ENCODE measurements around the gene TBXAS1.
"Not testable (repeated sequence)": the region's sequence is repeated elsewhere in the genome, so short reads cannot be mapped to it uniquely, and the experiment has no call there.

Gene TBXAS1

DNA sequence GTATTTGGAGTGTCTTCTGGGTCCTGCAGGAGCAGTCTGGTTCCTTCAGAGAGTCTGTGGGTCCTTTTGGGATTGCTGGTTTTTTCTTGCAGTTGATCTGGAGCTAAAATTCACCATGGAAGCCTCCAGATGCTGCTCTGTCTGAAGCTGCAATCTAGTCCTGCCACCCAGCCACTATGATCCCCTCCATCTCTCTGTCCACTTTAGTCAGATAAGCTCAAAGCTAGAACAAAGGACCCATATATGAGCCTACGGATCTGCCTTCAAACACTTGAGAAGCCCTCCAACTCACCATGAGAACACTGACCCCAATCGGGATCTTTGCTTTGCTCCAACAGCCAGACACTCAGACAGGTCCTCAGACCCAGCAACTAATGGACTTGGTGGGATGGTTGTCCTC is 618 bp upstream of the TBXAS1 start:
- no peak for DNase-seq

DNA sequence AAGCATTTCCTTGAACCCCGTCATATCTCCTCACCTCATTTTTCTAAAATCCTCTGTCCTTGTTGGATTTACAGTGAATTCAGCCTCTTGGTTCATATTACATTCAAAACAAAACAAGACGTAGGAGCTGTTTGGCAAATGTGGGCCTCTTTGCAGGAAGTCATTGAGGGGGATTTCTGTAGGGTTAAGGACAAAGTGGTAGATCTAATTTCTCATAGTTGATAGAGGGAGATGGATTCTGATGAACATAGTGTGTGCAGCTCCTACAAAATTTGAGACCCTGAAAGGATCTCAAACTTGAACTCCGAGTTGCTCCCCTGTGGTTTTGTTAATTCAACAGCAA is 682 bp downstream of the TBXAS1 start:
- peak; percentile 6 for DNase-seq

DNA sequence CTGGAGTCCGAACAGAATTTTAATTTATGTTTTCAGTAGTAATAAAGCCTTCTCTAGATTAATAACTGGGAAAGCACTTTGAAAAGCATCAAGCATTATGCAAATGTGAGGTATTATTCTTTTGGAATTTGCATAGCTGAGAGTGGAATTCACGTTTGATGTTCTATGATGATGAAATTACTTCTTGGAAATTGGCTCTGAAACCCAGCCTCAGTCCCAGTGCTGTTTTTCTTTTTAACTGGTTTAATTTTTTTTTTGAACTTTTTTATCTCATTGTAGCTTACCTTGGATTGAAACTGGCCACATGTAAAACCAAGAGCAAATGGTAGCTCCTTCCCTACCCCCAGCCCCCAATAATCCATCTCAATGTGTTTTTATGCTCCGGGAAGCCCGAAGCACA is 1.2 kb downstream of the TBXAS1 start:
- no peak for DNase-seq

DNA sequence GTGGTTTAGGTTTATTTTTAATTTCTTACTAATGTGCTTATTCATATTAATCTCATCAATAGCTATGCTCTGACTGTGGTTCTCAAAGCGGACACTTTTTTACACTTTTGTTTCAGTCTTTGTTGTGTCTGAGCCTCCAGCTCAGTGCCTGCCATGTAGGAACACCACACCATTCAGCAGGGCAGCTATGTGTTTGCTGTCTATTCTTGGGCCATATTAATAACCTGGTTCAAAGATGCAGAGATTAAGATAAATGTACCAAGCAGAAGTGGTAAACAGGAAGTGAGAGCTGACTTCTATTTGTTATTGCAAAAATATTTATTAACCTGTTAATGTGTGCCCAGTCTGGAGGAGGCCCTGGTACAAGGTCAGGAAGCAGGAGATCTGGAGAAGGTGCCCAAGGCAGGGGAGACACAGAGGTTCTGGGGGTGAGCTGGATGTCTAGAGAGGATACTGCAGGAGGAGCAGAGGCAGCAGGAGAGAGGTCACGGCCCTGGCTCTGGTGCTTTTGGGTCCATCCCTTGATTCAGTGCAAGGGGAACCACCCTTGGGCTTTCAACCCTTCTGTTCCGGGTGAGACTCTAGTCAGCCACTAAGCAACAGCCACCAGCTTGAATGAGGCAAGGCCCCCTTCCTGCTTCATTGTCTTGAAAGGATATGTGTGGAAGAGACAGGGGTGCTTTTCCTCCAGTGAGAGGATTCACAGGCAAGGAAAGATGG is 1.9 kb downstream of the TBXAS1 start:
- no peak for DNase-seq

DNA sequence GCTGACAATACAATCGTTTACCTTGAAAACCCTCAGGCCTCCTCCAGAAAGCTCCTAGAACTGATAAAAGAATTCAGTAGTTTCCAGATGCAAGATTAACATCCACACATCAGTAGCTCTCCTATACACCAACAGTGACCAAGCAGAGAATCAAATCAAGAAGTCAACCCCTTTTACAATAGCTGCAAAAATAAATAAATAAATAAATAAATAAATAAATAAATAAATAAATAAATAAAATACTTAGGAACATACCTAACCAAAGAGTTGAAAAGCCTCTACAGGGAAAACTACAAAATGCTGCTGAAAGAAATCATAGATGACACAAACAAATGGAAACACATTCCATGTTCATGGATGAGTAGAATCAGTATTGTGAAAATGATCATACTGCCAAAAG is 6.8 kb downstream of the TBXAS1 start:
- not testable (repeated sequence) for DNase-seq

DNA sequence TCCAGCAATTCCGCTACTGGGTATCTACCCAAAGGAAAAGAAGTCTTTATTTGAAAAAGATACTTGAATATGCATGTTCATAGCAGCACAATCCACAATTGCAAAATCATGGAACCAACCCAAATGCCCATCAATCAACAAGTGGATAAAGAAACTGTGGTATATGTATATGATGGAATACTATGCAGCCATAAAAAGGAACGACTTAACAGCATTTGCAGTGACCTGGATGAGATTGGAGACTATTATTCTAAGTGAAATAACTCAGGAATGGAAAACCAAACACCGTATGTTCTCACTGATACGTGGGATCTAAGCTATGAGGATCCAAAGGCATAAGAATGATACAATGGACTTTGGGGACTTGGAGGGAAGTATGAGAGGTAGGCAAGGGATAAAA is 8.2 kb downstream of the TBXAS1 start:
- DNase-seq, result not testable (repeated sequence)

DNA sequence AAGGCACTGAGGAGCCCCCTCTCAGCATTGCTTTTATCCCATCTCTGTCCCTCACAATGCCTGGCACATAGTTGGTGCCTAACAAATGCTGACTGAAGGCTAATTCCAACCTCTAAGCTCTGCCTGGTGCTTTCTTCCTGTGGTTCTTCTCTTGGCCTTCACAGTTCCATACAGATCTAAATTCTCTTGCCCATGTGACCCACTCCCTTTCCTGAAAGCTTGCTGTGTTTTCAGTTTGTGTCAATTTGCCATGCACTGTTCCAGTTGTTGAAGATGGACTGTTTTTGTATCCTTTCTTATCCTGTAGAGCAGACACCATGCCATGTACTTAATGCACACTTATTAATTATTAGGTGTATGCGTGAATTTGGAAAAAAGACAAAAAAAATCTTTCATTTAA is 9.2 kb downstream of the TBXAS1 start:
- no peak for DNase-seq

DNA sequence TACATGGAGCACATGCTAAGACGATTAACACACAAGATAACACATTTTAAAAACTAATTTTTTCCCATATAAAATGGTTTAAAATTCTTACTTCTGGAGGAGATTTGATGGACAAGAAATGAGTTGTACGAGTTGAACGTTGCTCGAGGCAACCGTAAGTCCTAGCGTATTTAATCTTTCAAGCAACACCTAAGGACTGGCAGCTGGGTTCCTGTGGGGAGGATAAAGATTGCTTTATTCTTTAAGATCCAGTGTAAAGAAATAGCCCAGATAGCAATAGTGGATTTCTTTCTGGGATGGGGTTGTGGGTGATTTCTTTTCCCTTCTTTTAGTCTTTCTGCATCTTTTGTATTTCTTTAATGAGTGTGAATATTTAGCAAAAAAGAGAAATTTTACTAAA is 9.8 kb downstream of the TBXAS1 start:
- DNase-seq, result no peak

DNA sequence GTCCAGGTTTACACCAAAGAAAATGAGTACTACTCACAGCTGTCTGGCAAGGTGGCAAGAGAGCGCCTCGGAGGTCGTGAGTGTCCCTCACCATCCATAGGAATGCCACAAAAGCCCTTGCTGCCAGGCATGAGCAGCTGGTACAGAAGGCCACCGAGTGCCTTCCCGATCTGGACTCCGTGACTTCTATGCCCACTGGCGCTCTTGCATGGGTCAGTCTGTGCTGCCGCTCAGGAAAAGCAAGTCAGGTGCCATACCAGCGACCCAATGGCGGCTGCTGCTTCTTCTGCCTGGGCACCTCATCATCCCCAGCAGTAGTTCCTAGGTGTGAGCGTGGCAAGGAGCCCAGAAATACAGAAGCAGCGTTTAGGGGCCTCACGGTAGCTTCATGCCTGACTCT is 11.7 kb downstream of the TBXAS1 start:
- DNase-seq, result no peak

DNA sequence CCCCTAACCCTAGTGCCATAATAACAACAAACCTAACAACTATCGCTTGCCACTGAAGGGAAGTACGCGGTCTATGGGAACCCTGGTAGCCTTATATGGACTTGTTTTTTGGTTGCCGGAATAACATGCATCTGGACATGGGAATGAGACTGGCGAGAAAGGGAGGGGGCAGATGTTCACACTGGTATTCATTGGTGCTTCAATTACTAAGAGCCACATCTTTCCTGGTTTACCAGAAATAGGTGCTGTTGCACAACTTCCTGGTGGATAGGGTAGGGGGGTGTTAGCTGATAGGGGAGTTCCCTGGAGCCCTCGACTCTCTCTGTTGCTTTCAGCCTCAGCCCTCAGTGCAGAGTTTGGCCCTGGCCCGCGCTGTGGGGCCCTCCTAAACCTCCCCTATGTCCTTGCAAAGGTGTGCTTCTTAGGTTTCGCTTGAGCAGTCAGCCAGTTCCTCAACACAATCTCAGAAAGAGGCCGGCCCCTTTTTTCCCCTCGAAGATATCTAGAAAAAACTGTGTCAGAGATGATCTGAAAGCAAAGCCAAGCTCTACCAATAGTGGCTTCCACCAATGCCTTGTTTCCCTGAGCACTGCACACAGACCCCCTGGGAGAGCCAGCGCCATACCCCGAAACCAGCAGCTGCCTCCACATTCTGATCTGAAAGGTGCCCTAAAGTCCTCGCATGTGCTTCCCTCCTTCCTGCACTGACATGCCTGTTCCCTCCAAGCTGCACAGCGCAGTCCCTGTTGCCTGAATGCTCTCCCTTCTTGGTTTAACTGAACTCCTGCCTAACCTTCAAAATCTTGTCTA is 13.5 kb downstream of the TBXAS1 start:
- DNase-seq, result no peak

DNA sequence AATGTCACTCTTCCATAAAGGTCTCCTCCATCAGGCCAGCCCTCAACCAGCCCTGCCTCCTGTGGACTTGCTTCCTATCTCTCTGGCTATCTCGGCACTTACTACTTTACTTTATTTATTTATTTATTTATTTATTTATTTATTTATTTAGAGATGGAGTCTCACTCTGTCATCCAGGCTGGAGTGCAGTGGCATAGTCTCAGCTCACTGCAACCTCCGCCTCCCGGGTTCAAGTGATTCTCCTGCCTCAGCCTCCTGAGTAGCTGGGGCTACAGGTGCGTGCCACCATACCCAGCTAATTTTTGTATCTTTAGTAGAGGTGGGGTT is 14.1 kb downstream of the TBXAS1 start:
- DNase-seq, result not testable (repeated sequence)

DNA sequence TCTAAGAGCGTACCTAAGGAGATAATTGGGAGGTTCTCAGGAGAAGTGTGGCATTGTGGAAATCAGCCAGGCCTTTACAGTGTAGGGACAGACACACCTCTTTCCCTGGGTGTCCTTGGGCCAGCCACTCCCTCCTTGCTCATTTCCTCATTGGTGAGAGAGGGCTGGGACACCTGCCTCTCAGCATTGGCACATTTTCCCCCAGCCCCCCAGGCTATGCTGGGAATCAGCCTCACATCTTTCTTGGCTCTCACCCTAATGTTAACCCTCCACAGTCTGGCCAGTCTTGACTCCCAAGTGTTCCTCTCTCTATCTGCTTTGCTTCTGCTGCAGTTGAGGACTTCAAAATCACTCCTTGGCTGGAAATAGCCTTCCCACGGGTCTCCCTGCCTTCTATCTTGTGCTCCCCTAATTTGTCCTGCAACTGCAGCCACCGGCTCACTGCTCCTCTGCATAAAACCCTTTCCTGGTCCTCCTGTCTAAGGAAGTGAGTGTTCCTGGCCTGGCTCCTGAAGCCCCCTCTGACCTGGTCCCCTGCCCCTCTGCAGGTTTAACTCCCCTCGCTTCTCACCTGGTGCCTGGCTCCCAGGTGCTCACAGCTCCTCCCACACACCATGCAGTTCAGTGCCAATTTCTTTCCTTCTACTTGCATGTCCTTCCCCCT is 15.8 kb downstream of the TBXAS1 start:
- DNase-seq, result no peak

DNA sequence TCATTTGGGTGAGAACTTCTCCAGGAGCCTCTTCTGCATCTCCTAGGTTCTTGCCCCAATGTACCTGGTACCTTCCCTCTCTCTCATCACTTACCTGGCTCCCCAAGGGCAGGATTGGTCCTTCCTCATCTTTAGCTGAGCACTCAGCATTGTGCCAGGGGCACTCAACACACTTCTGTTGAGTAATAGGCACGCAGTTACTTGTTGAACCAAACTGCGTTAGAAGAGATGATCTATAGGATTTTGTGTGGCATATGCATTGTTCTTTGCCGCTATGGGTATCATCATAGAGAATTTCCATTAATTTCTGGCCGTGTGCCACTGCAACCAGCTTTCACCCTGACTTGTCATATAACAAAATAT is 16.4 kb downstream of the TBXAS1 start:
- no peak for DNase-seq

DNA sequence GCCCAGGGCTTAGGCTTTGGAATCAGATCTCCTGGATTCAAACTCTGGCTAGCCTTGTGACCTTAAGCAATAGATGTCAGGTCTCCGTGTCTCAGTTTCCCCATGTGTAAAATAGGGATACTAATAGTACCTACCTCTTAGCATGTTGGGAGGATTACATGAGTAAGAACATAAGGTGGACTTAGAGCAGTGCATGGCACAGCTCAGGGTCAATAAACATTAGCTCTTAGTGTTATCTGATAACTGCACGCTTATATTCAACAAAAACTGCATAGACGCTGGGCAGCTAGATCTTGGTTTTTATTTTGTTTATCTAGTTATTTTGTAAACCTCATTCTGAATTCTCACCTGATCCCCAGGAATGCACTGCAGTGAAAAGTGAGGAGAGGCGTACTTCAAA is 17.2 kb downstream of the TBXAS1 start:
- DNase-seq, result no peak

DNA sequence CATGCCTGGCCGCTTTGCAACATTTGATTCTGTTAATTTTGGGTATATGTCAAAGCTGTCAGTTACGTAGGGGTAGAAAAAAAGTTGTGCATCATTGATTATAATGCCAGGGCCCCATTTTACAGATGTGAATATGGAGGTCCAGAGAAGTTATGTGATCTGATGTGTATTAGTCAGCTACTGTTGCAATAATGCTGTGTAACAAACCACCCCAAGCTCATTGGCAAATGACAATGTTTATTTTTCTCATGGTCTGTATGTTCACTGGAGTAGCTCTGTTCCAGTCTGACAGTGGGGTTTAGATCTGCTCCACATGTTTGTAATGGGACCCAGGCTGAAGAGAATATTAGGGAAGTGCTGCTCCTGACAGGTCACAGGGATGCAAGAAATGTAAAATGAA is 19.2 kb downstream of the TBXAS1 start:
- no peak for DNase-seq

DNA sequence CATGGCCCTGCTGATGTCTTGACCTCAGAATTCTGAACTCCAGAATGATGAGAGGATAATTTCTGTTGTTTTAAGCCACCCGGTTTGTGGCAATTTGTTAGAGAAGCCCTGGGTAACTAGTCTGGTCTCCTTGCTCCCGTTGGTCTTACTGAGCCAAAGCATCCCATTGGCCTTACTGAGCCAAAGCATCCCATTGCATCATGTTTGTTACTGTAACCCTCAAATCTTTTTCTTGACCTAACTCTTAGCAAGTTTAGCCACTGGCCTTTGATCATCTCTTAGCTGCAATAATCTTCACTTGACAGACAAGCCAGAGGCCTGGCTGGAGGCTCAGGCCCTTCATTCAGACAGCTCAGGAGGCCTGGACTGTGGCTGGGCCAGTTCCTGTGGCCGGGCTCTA is 21.8 kb downstream of the TBXAS1 start:
- DNase-seq, result no peak

DNA sequence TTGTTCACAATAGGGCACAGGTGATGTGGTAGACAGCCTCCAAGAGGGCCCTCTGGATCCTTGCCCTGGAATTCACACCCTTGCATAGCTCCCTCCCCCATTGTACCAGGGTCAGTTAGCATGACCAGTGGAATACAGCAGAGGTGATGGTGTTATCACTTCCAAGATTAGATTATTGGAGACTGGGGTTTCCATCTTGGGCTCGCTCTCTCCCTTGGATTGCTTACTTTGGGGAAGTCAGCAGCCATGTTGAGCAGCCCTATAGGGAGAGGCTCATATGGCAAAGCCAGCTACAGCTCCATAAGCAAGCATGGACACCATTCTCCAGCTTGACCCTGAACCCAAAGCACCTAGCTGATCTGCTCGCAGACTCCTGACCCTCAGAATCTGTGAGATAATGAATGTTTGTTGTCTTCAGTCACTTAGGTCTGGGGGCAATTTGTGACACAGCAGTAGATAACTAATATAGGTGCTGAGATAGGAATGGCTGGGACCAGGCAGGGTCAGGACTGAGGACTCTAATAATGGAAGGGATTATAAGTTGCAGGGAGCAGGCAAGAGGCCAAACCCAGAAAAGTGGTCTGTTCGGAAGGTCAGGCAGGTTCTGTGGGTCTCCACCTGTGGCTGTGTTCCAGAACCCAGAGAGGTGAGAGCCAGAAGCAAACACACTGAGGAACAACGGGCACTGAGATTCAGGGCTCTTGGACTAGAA is 22.9 kb downstream of the TBXAS1 start:
- no peak for DNase-seq

DNA sequence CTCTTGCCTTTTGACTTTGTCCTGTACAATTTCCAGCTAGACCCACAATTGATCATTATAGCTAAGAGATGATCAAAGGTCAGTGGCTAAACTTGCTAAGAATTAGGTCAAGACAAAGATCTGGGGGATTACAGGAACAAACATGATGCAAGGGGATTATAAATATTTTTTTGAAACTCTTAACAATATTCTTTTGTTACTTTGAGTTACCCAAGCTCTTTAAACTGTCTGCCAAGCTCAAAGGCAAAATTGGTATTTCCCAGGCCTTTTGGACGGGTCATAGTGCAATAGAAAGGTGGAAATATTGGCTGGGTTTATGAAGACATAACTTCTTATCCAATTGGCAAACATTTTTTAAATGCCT is 23.4 kb downstream of the TBXAS1 start:
- DNase-seq, result no peak

DNA sequence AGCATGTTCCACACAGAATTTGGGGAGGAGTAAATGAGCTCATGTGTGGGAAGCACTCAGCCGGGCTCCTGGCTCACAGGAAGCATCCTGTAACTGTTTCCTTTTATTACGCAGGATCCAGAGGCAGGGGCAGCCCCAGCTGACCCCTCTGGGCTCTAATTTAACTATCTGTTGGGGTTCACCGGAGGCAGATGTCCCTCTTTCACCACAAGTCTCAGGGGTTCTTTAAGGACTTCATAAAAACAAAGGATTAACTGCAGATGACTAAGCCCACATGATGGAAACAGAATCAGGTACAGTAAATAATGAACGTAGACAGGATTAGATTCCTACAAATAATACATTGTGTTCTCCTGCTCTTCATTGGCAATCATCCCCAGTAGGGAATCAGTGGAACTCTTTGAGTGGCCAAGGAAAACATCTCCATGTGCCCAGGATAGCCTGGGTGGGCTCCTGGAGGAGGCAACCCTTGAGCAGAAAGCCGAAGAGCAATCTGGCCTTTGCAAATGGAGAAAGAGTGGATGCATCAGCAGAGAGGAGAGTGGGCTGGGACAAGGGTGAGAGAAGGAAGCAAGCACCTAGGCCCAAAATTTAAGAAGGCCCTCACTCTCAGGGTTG is 24.6 kb downstream of the TBXAS1 start:
- no peak for DNase-seq

DNA sequence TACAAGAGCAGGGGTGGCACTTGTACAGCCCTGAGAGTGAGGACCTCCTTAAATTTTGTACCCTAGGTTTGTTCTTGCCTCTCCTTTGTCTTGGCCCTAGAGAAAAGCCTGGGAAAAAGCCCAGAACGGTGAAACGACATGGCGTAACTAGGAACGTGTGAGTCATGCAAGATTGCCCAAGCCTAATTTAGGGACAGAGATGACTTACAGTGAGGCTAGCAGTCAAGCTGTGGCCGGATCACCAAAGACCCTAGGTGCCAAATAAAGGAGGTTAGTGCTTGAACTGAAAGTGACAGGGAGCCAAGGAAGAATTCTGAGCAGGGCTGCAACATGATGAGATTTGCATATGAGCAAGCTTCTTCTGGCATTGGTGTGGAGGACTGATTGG is 25.1 kb downstream of the TBXAS1 start:
- no peak for DNase-seq

DNA sequence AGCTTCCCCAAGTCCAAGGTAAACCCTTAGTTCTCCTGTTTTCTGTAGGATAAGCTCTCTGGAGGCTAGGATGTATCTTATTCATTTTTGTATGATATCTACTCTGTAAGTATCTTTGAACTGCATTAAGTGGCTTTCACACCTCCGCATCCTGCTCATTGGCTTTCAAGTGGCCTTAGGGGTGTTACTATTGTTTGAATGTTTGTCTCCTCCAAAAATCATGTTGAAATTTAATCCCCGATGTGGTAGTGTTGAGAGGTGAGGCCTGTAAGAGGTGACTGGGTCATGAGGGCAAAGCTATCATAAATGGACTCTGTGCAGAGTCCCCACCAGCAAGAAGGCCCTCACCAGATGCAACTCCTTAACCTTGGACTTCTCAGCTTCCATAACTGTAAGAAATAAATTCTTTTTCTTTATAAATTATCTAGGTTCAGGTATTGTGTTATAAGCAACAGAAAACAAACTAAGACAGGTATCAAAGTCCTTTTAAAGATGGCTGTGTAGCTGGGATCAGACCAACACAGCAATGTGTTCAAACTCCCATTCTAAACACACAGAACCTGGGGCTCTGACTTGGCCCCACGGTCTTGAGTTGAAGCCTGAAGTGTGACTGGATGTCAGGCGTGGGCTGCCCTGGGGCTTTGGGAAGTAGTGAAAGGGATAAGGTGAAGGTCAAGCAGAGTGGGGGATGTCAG is 25.9 kb downstream of the TBXAS1 start:
- no peak for DNase-seq

DNA sequence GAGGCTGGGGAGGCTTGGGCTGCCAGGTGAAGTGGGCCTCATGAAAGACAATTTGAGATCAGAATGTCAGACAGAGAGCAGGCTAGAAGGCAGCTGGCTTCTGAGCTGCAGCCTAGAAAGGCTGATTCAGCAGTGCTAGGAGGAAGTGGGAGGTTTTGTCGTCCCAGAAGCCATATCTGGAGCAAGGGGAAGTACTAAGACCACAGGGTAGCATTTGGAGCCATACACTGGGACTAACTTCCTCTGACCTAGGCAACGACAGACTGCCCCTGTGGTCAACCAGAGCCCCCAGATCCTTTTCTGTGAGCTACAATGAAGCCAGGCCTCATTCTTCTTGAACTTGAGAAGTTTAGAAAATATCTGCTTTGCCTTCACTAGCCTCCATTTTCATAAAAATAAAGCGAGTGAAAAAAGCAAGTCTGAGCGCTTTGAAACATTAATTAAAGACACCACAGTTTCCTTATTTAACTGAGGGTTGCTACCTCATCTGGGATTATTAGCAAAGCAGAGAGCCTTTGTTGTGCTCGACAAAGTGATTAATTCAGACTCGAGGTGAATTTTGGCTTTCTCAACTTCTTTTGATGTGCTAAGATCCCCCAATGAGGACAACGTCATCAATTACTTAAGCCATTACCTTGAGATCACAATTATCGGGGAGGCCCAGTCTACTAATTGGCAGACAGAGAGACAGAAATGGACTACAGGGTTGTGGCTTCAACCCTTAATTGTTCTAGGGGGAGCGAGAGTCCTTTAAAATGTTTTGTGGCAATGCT is 26.6 kb downstream of the TBXAS1 start:
- peak; percentile 33 for DNase-seq
